ENCODE data around the gene RPL22. TPM values are rescaled to one million over a fixed set of nuclear protein-coding genes. Genes with fewer than 3 reads are reported as not detected.

The RPL22 gene
- total RNA-seq, 1 experiment from 2014 or later, result 456 TPM

- Histone ChIP-seq H3K79me2 (ENCODE audit: insufficient read depth, low read length) (peaks cover 67% of the 10 kb centered on the region), H3K27ac (ENCODE audit: low read depth, low read length) (peak overlapping the region; percentile 73), H3K4me2 (ENCODE audit: low read length) (peak overlapping the region; percentile 58), H3K27me3 (ENCODE audit: insufficient read depth, low read length) (no peaks in the 10 kb centered on the region), H3K36me3 (ENCODE audit: control insufficient read depth in 1 of 2, insufficient read depth in 2 of 2, low read length in 2 of 2) (peaks cover 7 to 49% of the 10 kb centered on the region in 2 experiments; a peak in 3 of 4 replicates), H3K9me3 (ENCODE audit: control insufficient read depth in 1 of 2, insufficient read depth in 1 of 2, low read depth in 1 of 2, low read length in 2 of 2) (no peaks in the 10 kb centered on the region), H3K4me3 (replicated peaks in 1 of 2; ENCODE audit: low read depth in 1 of 2, low read length in 2 of 2) (no peak overlapping the region), H3K4me1 (ENCODE audit: control insufficient read depth in 1 of 2, insufficient read depth in 2 of 2, low read length in 2 of 2) (peaks cover 57 to 65% of the 10 kb centered on the region in 2 experiments), H3K9me2 (ENCODE audit: insufficient read depth) (no peaks in the 10 kb centered on the region), H2AFZ (ENCODE audit: low read depth, low read length, poor library complexity, severe bottlenecking) (no peak overlapping the region), H4K20me1 (ENCODE audit: insufficient read depth) (no peaks in the 10 kb centered on the region; the same call in 1 of the 2 replicates), H3K9ac (ENCODE audit: low read length) (peak overlapping the region; percentile 53)
- BruUV-seq (replicated peaks), result no TSS peak
- intact Hi-C loops (cut with micrococcal nuclease), result no loop called here
- ChIA-PET POLR2A (interaction anchor here (0.9 kb wide), 1 partner anchor 19 kb away, joined by 4 read pairs; no protein-coding TSS in a partner anchor), CTCF (interaction anchor here (1.5 to 2.0 kb wide), 2 partner anchors 13 to 21 kb away, joined by 5 to 11 read pairs; no protein-coding TSS in a partner anchor), RAD21 (ENCODE audit: low non-redundant PET in 1 of 2, low total read pairs in 2 of 2, uncharacterized antibody in 2 of 2, unreplicated experiment in 2 of 2) (no interaction called here)
- no peak for TF ChIP-seq ZNF274 (IDR thresholded peaks at IDR 0.05; ENCODE audit: low read depth, low read length)
- no peak for TF ChIP-seq EZH2phosphoT487 (IDR thresholded peaks at IDR 0.05; ENCODE audit: borderline replicate concordance)
- no peak for TF ChIP-seq RAD21 (IDR thresholded peaks at IDR 0.05; ENCODE audit: low read depth)
- TF ChIP-seq YY1 (IDR thresholded peaks at IDR 0.05; ENCODE audit: extremely low read depth, insufficient replicate concordance, low read depth, low read length), result no peak
- no peak for TF ChIP-seq REST (IDR thresholded peaks at IDR 0.05; ENCODE audit: low read depth)
- TF ChIP-seq CBX3 (IDR thresholded peaks at IDR 0.05; ENCODE audit: low read depth), result no peak
- no peak for TF ChIP-seq FOSL1 (IDR thresholded peaks at IDR 0.05; ENCODE audit: low read depth)
- DNase-seq (ENCODE audit: low read depth, low spot score) (no peak), ATAC-seq (no peak)
Observed at GRCh38 chr1:6225651-6226050, 26.3 kb upstream of the RPL22 start.
